Type B pancreatic cell (in vitro differentiated cells): ENCODE measurements around the gene ZNF296. TPM values are rescaled to one million over a fixed set of nuclear protein-coding genes. Genes with fewer than 3 reads are reported as not detected.

ENCODE experiments used
- DNase-seq: peaks from one replicate; pipeline ENCODE4 v3.0.0; 2021; ENCODE audit warnings: mixed read lengths; ENCODE audit not compliant: unreplicated experiment; ENCODE audit errors: extremely low spot score
- H3K27ac Mint-ChIP-seq: 2 replicates; pipeline ENCODE4 v1.8.0; 2021; ENCODE audit warnings: mild to moderate bottlenecking, mixed read lengths
- H3K27me3 Mint-ChIP-seq: 2 replicates; pipeline ENCODE4 v1.8.0; 2021; ENCODE audit warnings: mixed read lengths
- H3K36me3 Mint-ChIP-seq: 2 replicates; pipeline ENCODE4 v1.8.0; 2021; ENCODE audit warnings: mixed read lengths
- H3K4me1 Mint-ChIP-seq: one replicate; pipeline ENCODE4 v1.8.0; 2021; ENCODE audit warnings: mixed read lengths; ENCODE audit not compliant: unreplicated experiment
- H3K4me3 Mint-ChIP-seq: 2 replicates; pipeline ENCODE4 v1.8.0; 2021; ENCODE audit warnings: mild to moderate bottlenecking, mixed read lengths
- H3K9me3 Mint-ChIP-seq: 2 replicates; pipeline ENCODE4 v1.8.0; 2021; ENCODE audit warnings: mixed read lengths
- total RNA-seq: library from RNA; stranded (reverse); gene quantifications from 2 replicates; pipeline ENCODE4 v1.2.1, GENCODE V29; 2021; ENCODE audit warnings: low replicate concordance
- TF ChIP-seq, protein P1 (sequence below): fragments of 200-600 bp; sonication (generic); conservative IDR thresholded peaks from 2 replicates; pipeline ENCODE4 v1.5.0; 2021; ENCODE audit warnings: antibody characterized with exemption, mild to moderate bottlenecking

Gene ZNF296
- total RNA-seq, 1 donor from 2014 or later, result 2.2 TPM

DNA sequence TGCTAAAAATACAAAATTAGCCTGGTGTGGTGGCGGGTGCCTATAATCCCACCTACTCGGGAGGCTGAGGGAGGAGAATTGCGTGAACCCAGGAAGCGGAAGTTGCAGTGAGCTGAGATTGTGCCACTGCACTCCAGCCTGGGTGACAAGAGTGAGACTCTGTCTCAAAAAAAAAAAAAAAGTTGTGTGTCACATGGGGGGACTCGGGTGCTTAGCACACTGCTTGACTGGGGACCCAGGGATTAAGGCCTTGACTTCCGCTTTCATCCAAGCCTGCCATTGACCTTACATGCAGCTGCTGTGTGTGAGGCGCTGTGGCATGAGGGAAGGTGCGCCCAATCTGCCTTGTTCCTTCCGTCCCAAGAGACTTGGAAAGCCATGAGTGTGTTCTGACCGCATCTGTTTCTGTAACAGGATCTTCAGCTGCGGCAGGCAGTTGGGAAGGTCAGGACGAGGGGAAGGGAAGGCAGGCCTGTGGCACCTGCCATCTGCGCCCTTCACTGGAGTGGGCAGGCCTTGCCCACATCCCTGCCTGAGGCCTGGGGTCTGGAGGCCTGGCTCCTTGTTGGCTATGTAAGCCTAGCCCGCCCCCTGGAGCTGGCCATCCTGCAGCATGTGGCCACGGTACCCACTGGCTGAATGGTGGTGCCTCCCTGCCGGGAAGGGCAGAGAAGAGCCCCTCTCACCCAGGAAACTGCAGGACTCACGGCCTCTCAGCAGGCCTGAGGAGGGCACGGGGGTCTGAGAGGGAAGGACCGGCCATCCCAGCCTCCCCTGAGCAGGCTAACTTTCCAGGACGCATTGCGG, 39.7 kb upstream of the ZNF296 start:
- peaks cover 24% of the 10 kb centered on the region for H3K4me1 Mint-ChIP-seq
- no peaks in the 10 kb centered on the region for H3K9me3 Mint-ChIP-seq
- TF ChIP-seq, protein P1, sequence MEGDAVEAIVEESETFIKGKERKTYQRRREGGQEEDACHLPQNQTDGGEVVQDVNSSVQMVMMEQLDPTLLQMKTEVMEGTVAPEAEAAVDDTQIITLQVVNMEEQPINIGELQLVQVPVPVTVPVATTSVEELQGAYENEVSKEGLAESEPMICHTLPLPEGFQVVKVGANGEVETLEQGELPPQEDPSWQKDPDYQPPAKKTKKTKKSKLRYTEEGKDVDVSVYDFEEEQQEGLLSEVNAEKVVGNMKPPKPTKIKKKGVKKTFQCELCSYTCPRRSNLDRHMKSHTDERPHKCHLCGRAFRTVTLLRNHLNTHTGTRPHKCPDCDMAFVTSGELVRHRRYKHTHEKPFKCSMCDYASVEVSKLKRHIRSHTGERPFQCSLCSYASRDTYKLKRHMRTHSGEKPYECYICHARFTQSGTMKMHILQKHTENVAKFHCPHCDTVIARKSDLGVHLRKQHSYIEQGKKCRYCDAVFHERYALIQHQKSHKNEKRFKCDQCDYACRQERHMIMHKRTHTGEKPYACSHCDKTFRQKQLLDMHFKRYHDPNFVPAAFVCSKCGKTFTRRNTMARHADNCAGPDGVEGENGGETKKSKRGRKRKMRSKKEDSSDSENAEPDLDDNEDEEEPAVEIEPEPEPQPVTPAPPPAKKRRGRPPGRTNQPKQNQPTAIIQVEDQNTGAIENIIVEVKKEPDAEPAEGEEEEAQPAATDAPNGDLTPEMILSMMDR, result no peak
- peak overlapping the region; percentile 66 for H3K27ac Mint-ChIP-seq
- H3K36me3 Mint-ChIP-seq, result no peaks in the 10 kb centered on the region
- peak overlapping the region; percentile 47 for H3K4me3 Mint-ChIP-seq
- no peak for DNase-seq
- H3K27me3 Mint-ChIP-seq, result no peaks in the 10 kb centered on the region

- H3K27me3 Mint-ChIP-seq, result no peaks in the 10 kb centered on the region
- TF ChIP-seq, protein P1, result no peak
- DNase-seq, result no peak
- H3K9me3 Mint-ChIP-seq, result no peaks in the 10 kb centered on the region
- no peaks in the 10 kb centered on the region for H3K36me3 Mint-ChIP-seq
- peak overlapping the region; percentile 62 for H3K4me3 Mint-ChIP-seq
- H3K4me1 Mint-ChIP-seq, result peaks cover 16% of the 10 kb centered on the region
- H3K27ac Mint-ChIP-seq, result peak overlapping the region; percentile 90
Observed at GRCh38 chr19:45114116-45114515, 37.8 kb upstream of the ZNF296 start.

DNA sequence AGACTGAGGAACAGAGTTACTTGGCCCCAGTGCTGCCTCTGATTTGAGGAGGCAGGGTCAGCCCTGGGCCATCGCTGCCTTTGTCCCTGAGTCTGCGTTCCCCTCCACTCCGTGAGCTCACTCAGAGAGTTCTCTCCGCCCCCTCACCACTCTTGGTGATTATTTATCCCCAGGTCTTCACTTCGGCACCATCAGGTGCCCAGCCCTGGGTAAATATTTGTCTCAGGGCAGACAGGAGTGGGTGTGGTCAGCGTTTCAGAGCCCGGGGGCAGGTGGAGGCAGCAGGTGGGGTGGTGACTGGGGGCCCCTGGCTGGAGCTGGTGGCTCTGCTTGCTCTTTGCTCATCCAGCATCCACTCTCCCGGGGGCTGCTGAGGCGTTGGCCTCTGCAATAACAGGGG, 37.4 kb upstream of the ZNF296 start:
- no peak for DNase-seq
- Mint-ChIP-seq H3K9me3 (no peaks in the 10 kb centered on the region), H3K27ac (peak overlapping the region; percentile 90), H3K27me3 (no peaks in the 10 kb centered on the region), H3K4me1 (peaks cover 16% of the 10 kb centered on the region), H3K36me3 (no peaks in the 10 kb centered on the region), H3K4me3 (peak overlapping the region; percentile 62)
- TF ChIP-seq, protein P1, result no peak

DNA sequence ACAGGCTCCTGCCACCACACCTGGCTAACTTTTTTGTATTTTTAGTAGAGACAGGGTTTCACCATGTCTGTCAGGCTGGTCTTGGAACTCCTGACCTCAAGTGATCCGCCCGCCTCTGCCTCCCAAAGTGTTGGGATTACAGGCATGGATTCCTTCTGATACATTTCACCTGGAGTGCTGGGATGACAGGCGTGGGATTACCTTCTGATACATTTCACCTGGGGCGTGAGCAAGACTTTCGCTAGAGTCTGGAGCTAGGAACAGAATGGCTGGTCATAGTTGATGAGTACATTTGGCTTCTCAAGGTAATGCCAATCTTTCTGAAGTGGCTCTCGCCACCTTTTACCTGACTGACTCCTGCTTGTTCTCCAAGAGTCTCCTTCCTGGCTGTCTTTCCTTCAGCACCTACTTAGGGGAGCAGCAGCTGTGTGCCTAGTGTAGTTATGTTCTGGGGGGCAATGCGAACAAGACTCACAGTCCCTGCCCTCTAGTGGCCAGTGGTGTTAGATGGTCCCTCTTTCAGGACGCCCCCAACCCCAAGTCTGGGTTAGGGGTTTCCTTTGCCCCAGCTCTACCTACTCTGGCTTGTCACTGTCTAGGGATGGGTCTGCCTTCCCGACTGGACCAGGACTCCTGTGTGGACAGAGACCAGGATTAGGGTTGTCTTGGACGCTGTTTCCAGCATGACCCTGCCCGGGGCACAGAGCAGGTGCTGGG, 36.0 kb upstream of the ZNF296 start:
- DNase-seq, result no peak
- Mint-ChIP-seq H3K4me3 (no peak overlapping the region), H3K27me3 (no peaks in the 10 kb centered on the region), H3K36me3 (no peaks in the 10 kb centered on the region), H3K4me1 (peaks cover 16% of the 10 kb centered on the region), H3K27ac (peak overlapping the region; percentile 90), H3K9me3 (no peaks in the 10 kb centered on the region)
- TF ChIP-seq, protein P1, result no peak

- TF ChIP-seq, protein P1, result no peak
- no peak for DNase-seq
- H3K4me1 Mint-ChIP-seq, result peaks cover 8% of the 10 kb centered on the region
- no peaks in the 10 kb centered on the region for H3K36me3 Mint-ChIP-seq
- H3K27me3 Mint-ChIP-seq, result no peaks in the 10 kb centered on the region
- H3K27ac Mint-ChIP-seq, result peak overlapping the region; percentile 51
- H3K9me3 Mint-ChIP-seq, result no peaks in the 10 kb centered on the region
- H3K4me3 Mint-ChIP-seq, result no peak overlapping the region
Observed at GRCh38 chr19:45110851-45111266, 34.6 kb upstream of the ZNF296 start.
